ENCODE measurements around the gene HEATR5B.

- TF ChIP-seq CTCF (IDR thresholded peaks at IDR 0.05) = peak; percentile 49
- TF ChIP-seq EZH2 (IDR thresholded peaks at IDR 0.05; ENCODE audit: borderline replicate concordance, insufficient read depth, low read depth, low read length, poor library complexity, severe bottlenecking) = no peak
These were observed 78.9 kb downstream of the HEATR5B start for GRCh38 chr2:37005118-37005868.
